T-helper 1 cell (primary cell): ENCODE data around the gene TSPAN11.
"Not testable (repeated sequence)": the region's sequence is repeated elsewhere in the genome, so short reads cannot be mapped to it uniquely, and the experiment has no call there.

ENCODE experiments used
- DNase-seq, 5 donors: peaks; one replicate each; pipeline ENCODE4 v3.0.0-alpha.2; 2012 to 2020
- total RNA-seq, 4 donors: gene quantifications; one replicate each; lab custom pipeline; 2026; lab: John Stamatoyannopoulos, UW

TSPAN11 gene, protein sequence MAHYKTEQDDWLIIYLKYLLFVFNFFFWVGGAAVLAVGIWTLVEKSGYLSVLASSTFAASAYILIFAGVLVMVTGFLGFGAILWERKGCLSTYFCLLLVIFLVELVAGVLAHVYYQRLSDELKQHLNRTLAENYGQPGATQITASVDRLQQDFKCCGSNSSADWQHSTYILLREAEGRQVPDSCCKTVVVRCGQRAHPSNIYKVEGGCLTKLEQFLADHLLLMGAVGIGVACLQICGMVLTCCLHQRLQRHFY
- 0 reads per million in 4 donors for total RNA-seq

- no peak for DNase-seq
These were observed at the start of gene TSPAN11 for GRCh38 chr12:30926243-30927221. Gene TSPAN11, plus strand, starts transcription at chr12:30926748. Its CDS starts 27,244 bp downstream, at chr12:30953992.

- no peak for DNase-seq
These were observed 49.3 kb upstream of the TSPAN11 start for GRCh38 chr12:30877105-30877875.

- no peak for DNase-seq
These were observed 48.5 kb upstream of the TSPAN11 start for GRCh38 chr12:30878024-30878423.

GRCh38 chr12:30880061-30880460 lies 46.5 kb upstream of the TSPAN11 start:
- DNase-seq, result no peak

- DNase-seq, result no peak
These were observed 45.7 kb upstream of the TSPAN11 start for GRCh38 chr12:30880813-30881212.

DNA sequence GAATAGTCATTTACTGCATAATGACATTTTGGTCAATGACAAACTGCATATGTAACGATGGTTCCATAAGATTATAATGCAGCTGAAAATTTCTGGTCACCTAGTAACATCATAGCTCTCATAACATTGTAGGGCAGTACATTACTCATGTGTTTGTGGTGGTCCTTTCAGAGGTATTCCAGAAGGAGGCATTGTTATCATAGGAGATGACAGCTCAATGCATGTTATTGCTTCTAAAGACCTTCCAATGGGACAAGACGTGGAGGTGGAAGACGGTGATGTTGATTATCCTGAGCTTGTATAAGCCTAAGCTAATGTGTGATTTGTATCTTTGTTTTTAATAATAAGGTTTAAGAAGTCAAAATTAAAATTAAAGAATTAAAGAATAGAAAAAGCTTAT lies 43.8 kb upstream of the TSPAN11 start:
- no peak for DNase-seq

- DNase-seq, result no peak
These were observed 41.7 kb upstream of the TSPAN11 start for GRCh38 chr12:30884799-30885198.

DNA sequence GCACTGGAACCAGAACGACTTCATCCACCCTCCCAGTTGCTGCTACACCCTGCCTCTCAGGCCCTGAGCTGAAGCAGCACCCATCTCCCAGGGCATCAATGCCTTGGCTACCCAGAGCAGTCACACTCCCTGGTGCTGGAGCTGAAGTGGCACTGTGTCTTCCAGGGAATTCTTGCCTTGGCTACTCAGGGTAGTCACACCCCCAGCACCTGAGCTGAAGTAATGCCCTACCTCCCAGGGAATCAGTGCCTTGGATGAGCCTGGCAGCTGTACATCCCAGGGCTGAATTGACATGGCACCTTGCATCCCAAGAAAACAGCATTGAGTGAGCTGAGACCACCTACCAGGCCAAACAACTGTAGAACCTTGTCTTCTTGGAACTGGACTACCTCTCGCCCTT lies 41.2 kb upstream of the TSPAN11 start:
- DNase-seq, result no peak

DNA sequence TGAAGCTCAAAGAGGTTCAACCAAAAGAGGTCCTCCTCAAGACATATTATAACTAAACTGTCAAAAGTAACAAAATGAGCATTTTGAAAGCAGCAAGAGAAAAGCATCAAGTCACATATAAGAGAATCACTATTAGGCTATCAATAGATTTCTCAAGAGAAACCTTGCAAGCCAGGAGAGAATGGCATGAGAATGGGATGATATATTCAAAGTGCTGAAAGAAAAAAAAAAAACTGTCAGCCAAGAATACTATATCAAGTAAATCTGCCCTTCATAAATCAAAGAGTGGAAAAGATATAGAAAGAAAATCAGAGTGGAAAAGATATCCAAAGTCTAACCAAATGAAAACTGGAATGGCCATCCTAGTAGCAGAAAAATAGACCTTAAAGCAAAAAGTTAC lies 39.3 kb upstream of the TSPAN11 start:
- DNase-seq, result no peak

DNA sequence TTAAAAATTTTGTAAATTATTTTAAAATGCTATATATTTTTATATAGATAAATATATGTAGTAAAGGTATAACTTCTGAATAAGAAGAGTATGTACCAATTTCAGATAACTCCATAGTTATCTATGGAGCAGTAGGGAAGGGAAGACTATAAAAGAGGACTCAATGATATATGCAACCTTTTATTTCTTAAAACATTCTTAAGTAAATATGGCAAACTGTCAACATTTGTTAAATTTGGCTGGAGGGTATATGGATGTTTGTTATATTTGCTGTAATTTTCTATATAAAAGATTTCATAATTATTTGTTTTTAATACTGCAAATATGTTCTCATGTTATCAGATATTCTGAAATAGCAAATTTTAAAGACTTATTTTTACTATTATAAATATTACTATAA lies 38.3 kb upstream of the TSPAN11 start:
- DNase-seq, result no peak

DNA sequence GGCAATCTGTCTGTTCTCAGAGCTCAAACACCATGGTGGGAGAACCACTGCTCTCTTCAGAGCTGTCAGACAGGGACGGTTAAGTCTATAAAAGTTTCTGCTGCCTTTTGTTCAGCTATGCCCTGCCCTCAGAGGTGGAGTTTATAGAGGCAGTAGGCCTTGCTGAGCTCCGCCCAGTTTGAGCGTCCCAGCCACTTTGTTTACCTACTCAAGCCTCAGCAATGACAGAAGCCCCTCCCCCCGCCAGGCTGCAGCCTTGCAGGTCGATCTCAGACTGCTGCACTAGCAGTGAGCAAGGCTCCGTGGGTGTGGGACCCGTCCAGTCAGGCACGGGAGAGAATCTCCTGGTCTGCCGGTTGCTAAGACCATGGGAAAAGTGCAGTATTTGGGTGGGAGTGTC lies 32.0 kb upstream of the TSPAN11 start:
- DNase-seq, result not testable (repeated sequence)

- no peak for DNase-seq
These were observed 30.1 kb upstream of the TSPAN11 start for GRCh38 chr12:30896461-30896860.

DNA sequence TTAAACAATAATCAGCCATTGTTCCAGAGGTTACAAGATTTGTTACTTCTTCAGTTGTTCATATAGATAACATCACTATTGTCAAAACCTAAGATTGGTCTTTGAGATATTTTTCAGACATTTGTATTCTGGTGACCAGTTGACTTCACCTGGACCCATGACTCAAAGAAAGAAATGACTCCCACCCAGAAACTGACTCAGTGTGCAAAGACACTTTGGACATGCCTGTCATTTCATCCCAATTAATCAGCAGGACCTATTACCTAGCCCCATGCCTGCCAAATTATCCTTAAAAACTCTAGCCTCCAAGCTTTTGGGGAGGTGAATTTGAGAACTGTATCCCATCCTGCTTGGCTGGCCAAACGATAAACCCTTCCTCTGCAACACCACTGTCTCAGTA lies 27.7 kb upstream of the TSPAN11 start:
- DNase-seq, result no peak

DNA sequence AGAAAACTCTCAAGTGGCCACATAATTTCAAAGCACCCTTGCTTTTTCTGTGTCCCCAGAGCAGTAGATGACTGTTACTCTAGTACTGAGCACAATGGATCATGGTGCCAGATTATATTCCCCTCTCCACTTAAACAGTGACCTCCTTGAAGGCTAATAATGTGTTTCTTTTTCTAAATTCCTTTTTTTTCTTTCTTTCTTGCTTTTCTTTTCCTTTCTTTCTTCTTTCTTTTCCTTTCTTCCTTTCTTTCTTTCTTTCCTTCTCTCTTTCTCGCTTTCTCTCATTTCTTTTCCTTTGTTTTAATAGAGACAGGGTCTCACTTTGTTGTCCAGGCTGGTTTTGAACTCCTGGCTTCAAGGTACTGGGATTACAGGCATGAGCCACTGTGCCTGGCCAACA lies 26.2 kb upstream of the TSPAN11 start:
- no peak for DNase-seq

DNA sequence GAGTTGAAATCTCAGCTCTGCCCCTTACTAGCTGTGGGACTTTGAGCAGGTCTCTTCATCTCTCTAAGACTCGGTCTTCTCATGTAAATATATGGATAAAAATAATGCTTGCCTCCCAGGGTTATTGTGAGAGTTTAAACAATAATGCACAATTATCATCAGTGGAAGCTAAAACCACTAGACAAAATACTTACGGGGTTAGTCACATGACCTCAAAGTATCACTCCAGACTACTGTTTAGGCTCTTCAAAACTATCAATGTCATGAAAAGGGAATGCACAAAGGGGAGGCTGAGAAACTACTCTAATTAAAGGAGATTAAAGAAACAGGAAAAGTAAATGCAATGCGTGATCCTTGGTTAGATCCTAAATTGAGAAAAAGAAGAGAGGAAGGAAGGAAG lies 24.5 kb upstream of the TSPAN11 start:
- no peak for DNase-seq

- no peak for DNase-seq
These were observed 24.0 kb upstream of the TSPAN11 start for GRCh38 chr12:30902596-30902995.

DNA sequence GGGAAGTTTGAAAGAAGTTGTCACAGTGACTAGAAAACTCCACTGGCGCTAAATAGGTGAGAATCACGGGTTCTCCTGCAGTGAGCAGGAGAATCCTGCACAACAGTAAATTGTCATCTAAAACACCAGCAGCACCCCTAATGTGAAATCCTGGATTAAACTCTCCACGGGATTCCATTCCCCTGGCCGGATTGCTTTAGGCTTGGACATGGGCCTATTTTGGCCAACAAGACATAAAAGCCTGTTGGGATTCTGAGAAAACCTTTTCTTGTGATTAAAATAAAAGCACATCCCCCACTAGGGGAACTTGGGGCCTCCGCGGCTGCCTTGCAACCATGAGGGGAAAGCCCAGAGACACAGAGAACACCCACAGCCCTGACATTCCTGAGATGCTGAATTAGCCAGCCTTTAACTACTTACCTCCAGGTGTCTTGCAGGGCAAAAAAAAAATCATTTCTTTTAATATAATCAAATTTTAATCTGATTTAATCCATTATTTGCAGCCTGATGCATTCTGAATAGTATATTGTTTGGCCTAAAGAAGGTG lies 21.0 kb upstream of the TSPAN11 start:
- no peak for DNase-seq

GRCh38 chr12:30908076-30908721 lies 18.3 kb upstream of the TSPAN11 start:
- DNase-seq, result no peak

DNA sequence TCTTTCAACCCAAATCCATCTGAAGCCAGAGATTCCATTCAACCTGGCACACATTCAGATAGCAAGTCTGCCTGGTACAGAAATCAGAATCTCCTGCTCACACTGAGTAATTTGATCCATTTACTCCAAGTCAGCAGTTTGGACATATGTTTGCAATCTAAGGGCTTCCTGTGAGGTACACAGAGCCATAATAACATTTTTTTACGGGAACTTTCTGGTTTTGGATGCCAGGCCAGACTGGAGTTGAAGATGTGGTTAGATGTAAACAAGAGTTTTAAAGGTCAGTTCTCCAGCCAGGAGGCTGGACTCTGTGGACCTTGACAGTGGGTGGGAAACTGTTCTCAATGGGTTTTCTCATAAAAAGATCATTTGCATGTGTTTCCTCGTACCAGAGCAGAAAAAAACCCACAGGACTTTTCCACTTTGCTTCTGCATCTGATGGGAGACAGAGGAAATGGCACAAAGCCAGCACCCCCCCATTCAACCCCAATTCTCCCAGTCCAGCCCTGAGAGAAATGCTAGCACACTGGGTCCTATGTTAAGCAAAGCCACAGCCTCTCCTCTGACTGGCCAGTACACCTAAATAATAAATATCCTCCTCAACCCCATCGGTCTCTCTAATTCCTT lies 17.7 kb upstream of the TSPAN11 start:
- no peak for DNase-seq

- no peak for DNase-seq
These were observed 17.1 kb upstream of the TSPAN11 start for GRCh38 chr12:30909349-30910037.

DNA sequence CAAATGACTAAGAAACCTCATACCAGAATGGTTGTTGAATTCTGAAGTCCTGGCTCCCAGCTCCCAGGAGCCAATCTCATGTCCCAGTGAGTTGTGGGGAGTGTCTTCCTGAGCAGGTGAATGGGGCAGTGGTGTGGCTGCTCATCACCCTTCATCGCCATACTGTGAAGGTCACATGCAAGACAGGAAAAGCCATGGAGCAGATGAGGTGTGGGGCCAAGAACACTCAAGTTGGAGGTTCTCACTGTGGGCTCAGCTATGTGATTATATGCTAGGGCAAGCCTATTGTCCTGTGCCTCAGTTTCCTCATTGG lies 16.6 kb upstream of the TSPAN11 start:
- no peak for DNase-seq
